Activated naive CD8-positive, alpha-beta T cell treated with anti-CD3 and anti-CD28 coated beads, Interleukin-2, amount 50 U/mL, for 24 hours (primary cell): ENCODE results near the gene ASAP2.

ENCODE experiments used
- ATAC-seq: fragments of 150-1000 bp; cut with Tn5 transposase; one replicate; pipeline ENCODE4 v1.10.0; 2021
- DNase-seq: peaks from one replicate; pipeline ENCODE4 v3.0.0; 2021
- H3K27ac Mint-ChIP-seq: one replicate; pipeline ENCODE4 v1.8.0; 2021; ENCODE audit warnings: mild to moderate bottlenecking, mixed read lengths
- H3K27me3 Mint-ChIP-seq: one replicate; pipeline ENCODE4 v1.8.0; 2021; ENCODE audit warnings: mixed read lengths
- H3K36me3 Mint-ChIP-seq: one replicate; pipeline ENCODE4 v1.8.0; 2021; ENCODE audit warnings: low read depth, mixed read lengths
- H3K4me1 Mint-ChIP-seq: one replicate; pipeline ENCODE4 v1.8.0; 2021; ENCODE audit warnings: mixed read lengths
- H3K4me3 Mint-ChIP-seq: one replicate; pipeline ENCODE4 v1.8.0; 2021; ENCODE audit warnings: mild to moderate bottlenecking, moderate library complexity, mixed read lengths
- H3K9me3 Mint-ChIP-seq: one replicate; pipeline ENCODE4 v1.8.0; 2021; ENCODE audit warnings: mixed read lengths

Gene ASAP2

DNA sequence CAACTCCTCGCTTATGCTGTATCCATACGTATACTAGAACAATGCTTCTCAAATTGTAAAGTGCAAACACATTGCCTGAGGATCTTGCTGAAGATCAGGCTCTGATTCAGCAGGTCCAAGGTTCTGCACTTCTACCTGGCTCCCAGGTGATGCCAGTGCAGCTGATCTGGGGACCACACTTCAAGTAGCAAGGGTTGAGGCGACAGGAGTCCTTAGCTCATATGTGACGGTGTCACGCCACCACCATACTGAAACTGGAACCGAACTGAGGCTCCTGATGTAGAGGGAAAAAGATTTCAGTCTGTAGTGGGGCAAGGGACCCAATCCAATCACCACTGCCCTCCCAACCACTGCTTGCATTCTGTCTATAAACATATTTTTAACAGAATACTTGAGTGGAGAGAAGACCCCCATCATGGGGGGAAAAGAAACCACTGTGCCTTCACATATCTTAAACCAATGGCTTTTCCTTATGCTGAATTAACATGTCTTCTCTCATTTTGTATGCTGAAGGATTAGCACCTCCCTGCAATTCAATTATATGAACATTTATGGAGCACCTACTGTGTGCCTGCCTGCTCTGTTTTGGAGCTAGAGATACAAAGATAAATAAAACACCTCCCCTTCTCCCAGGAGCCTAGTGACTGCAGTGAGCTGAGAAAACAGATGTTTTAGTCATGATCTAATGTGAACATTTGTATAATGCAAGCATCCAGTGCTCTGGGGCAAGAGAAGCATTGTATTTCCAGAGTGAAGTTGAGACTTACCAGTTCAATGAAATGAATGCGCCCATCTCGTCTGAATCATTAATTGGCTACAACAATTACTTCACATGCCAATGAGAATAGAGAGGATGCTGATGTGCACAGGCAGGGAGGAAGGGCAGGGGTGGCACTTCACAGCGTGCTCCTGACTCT is 6.6 kb upstream of the ASAP2 start:
- H3K4me3 Mint-ChIP-seq: no peak overlapping the region
- ATAC-seq (no peak), DNase-seq (no peak)
- H3K4me1 Mint-ChIP-seq: no peaks in the 10 kb centered on the region
- no peaks in the 10 kb centered on the region for H3K36me3 Mint-ChIP-seq
- H3K27ac Mint-ChIP-seq: no peak overlapping the region
- no peaks in the 10 kb centered on the region for H3K9me3 Mint-ChIP-seq
- peaks cover 40% of the 10 kb centered on the region for H3K27me3 Mint-ChIP-seq

DNA sequence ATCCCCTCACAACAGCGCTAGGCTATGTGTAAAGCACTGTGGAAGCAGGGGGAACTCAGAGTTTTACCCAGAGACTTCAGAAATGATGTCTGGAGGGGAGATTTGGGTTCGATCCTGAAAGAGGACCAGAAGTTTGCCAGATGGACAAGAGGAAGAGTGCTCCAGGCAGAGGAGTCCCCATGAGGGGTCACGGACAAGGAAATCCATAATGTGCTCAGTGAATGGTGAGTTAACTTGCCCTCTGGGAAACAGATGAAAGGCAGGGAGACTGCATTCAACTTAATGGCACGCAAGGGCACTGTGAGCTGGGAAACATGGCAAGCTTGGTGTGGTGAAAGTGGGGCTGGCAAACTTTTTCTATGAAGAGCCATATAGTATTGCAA is 6.0 kb upstream of the ASAP2 start:
- Mint-ChIP-seq H3K27me3 (peaks cover 44% of the 10 kb centered on the region), H3K4me1 (no peaks in the 10 kb centered on the region), H3K36me3 (no peaks in the 10 kb centered on the region), H3K27ac (no peak overlapping the region), H3K9me3 (no peaks in the 10 kb centered on the region), H3K4me3 (no peak overlapping the region)
- DNase-seq (no peak), ATAC-seq (no peak)

DNA sequence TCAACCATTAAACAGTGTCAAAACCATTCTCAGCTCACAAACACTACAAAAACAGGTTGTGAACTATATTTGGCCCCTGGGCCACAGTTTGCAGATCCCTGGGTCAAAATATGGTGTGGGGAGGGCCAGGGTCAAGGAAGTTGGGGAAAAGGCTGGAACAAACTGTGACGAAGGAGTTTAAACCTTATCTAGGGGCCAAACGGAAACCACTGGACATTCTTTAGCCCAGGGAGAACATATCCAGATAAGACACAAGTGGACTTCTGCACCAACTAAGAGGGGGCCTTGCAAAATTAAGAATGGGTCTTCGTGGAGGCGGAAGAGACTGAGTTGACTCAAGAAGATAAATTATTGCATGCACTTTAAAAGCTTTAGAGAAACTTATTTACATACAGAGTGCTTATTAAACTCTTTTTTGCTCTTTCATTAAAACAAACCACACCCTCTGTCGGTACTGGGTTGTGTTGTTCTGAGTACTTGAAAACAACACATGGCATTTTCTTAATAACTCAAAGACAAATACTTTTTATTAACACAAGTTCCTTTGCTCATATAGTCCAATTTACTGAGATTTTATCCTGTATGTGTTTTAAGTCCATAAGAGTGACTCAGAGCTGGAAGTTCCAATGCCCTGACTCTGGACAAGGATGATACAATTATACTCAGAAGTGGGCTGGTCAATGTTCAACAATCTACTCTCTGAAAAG is 5.3 kb upstream of the ASAP2 start:
- Mint-ChIP-seq H3K36me3 (no peaks in the 10 kb centered on the region), H3K9me3 (no peaks in the 10 kb centered on the region), H3K4me3 (no peak overlapping the region), H3K4me1 (peaks cover 4% of the 10 kb centered on the region), H3K27ac (no peak overlapping the region), H3K27me3 (peaks cover 49% of the 10 kb centered on the region)
- DNase-seq (no peak), ATAC-seq (no peak)

- DNase-seq: no peak
- H3K27ac Mint-ChIP-seq: no peak overlapping the region
These were observed 3.6 kb upstream of the ASAP2 start for GRCh38 chr2:9203006-9203405.

DNA sequence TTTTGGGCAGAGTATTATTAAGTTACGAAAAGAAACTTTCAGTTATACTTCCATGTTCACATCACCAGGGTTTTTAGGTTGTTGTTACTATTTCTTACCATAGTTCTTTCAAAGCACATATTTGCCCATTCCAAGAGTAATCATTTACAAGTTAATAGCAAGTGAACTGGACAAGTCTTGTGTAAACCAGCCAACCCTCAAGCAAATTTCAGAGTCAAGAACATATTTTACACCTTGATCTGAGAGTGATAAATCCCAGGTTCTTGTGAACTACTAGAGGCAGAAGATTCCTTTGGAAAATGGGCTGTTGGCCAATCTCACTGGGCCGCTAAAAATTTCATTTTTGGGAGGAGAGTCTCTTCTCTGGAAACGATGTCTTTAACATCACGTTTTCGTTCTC is 2.7 kb upstream of the ASAP2 start:
- no peak overlapping the region for H3K4me3 Mint-ChIP-seq
- no peaks in the 10 kb centered on the region for H3K9me3 Mint-ChIP-seq
- H3K36me3 Mint-ChIP-seq: no peaks in the 10 kb centered on the region
- DNase-seq: no peak
- peaks cover 8% of the 10 kb centered on the region for H3K4me1 Mint-ChIP-seq
- no peak for ATAC-seq
- H3K27me3 Mint-ChIP-seq: peaks cover 47% of the 10 kb centered on the region
- no peak overlapping the region for H3K27ac Mint-ChIP-seq

More at GRCh38 chr2:9203006-9203405, 3.6 kb upstream of the ASAP2 start:
- Mint-ChIP-seq H3K27me3 (peaks cover 44% of the 10 kb centered on the region), H3K36me3 (no peaks in the 10 kb centered on the region), H3K4me1 (peaks cover 7% of the 10 kb centered on the region), H3K4me3 (no peak overlapping the region), H3K9me3 (no peaks in the 10 kb centered on the region)
- no peak for ATAC-seq

DNA sequence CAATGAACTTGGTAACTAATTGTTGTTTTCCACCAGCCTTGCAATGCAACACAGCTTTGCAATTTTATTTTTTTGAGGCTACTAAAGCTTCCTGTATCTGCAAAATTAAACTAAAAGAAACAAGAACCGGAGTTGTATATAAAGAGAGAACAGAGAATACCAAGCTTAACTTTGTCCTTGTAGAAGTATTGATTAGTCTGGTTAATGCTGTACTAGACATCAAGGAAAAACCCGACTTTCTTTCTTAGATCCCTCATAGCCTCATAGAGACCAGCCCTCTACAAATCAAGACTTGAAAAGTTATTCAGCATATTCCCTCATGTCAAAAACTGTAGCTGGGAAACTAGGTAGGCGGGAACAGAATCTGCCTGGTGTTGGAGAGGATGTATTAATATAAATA is 1.7 kb upstream of the ASAP2 start:
- ATAC-seq (no peak), DNase-seq (no peak)
- no peak overlapping the region for H3K4me3 Mint-ChIP-seq
- no peak overlapping the region for H3K27ac Mint-ChIP-seq
- H3K36me3 Mint-ChIP-seq: no peaks in the 10 kb centered on the region
- H3K9me3 Mint-ChIP-seq: no peaks in the 10 kb centered on the region
- H3K27me3 Mint-ChIP-seq: peaks cover 49% of the 10 kb centered on the region
- H3K4me1 Mint-ChIP-seq: peaks cover 8% of the 10 kb centered on the region

DNA sequence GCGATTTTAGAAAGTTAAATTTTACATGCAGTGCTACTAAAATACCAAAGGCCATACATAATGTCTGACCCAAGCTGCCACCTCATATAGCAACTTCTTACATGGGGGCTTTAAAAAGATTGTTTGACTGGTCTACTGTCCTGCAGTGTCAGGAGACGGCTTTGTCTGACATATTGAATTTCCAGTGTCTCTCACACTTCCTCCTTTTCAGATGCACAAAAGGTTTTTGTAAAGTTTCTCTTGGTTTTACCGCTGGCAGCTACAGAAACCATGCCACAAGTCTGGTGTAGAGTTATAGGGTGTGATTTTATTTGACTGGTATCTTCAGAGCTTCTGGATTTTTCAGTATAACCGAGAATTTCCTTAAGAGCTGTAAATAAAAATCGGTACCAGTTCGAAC is 1.1 kb upstream of the ASAP2 start:
- Mint-ChIP-seq H3K36me3 (no peaks in the 10 kb centered on the region), H3K9me3 (no peaks in the 10 kb centered on the region), H3K4me3 (peak overlapping the region; percentile 61), H3K4me1 (peaks cover 8% of the 10 kb centered on the region), H3K27me3 (peaks cover 51% of the 10 kb centered on the region), H3K27ac (no peak overlapping the region)
- ATAC-seq (no peak), DNase-seq (no peak)

- Mint-ChIP-seq H3K27ac (no peak overlapping the region), H3K4me1 (peaks cover 8% of the 10 kb centered on the region), H3K27me3 (peaks cover 48% of the 10 kb centered on the region), H3K36me3 (no peaks in the 10 kb centered on the region), H3K4me3 (no peak overlapping the region), H3K9me3 (no peaks in the 10 kb centered on the region)
- ATAC-seq (no peak), DNase-seq (peak; percentile 8)
These were observed 504 bp downstream of the ASAP2 start for GRCh38 chr2:9206991-9207640.

DNA sequence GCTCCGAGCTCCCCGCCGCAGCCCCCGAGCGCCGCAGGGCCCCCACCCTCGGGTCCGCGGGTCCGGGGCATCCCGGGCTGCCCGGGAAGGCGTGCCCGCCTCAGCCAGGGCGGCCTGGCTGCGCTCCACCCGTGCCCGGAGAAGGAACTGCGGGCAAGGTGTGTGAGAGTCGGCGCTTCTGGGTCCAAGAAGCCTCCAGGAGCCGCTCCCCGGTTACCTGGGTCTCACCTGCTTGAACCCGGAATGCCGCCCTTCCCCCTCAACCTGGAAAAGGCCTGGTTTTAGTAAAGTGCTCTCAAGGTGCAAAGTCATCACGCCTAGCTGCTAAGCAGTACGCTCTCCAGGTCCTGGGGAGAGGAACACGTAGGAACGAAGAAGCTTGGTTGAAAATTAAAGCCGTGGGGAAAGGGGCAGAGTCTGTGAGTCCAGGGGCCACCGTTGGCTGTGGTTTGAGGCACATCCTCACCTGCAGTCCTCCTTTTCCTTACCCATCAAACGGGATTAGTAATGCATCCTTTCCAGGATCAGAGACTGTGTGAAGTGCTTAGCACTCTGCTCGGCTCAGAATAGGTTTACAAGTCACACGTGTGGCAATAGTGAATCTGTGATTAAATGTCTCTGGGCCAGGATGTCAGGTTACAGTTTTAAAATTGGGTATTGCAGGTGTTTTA is 1.2 kb downstream of the ASAP2 start:
- H3K36me3 Mint-ChIP-seq: no peaks in the 10 kb centered on the region
- H3K9me3 Mint-ChIP-seq: no peaks in the 10 kb centered on the region
- DNase-seq (no peak), ATAC-seq (peak; percentile 20)
- peaks cover 48% of the 10 kb centered on the region for H3K27me3 Mint-ChIP-seq
- peak overlapping the region; percentile 38 for H3K4me3 Mint-ChIP-seq
- H3K27ac Mint-ChIP-seq: no peak overlapping the region
- H3K4me1 Mint-ChIP-seq: peaks cover 8% of the 10 kb centered on the region

DNA sequence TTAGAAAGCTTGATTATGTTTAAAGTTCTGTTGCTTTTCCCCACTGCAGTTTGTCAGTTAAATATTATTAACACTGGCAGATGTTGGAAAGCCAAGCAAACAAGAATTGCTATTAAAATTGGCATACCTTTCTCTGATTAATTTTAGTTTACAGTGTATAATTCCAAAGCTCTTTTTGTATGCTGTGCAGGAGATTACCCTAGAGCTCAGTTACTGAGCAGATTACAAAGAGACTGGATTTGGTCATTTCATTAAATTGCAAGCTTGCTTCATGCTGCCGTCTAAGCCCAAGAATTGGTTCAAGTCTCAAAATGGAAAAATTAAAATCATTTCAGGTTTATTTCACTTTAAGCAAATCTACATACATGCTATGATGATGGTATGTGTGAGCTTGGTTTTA is 2.3 kb downstream of the ASAP2 start:
- H3K4me3 Mint-ChIP-seq: no peak overlapping the region
- peaks cover 8% of the 10 kb centered on the region for H3K4me1 Mint-ChIP-seq
- peaks cover 51% of the 10 kb centered on the region for H3K27me3 Mint-ChIP-seq
- no peaks in the 10 kb centered on the region for H3K36me3 Mint-ChIP-seq
- no peaks in the 10 kb centered on the region for H3K9me3 Mint-ChIP-seq
- no peak overlapping the region for H3K27ac Mint-ChIP-seq
- ATAC-seq (no peak), DNase-seq (no peak)

- Mint-ChIP-seq H3K27ac (no peak overlapping the region), H3K27me3 (peaks cover 45% of the 10 kb centered on the region), H3K9me3 (no peaks in the 10 kb centered on the region), H3K4me3 (no peak overlapping the region), H3K4me1 (peaks cover 8% of the 10 kb centered on the region), H3K36me3 (no peaks in the 10 kb centered on the region)
- no peak for DNase-seq
- no peak for ATAC-seq
These were observed 3.4 kb downstream of the ASAP2 start for GRCh38 chr2:9210030-9210429.

DNA sequence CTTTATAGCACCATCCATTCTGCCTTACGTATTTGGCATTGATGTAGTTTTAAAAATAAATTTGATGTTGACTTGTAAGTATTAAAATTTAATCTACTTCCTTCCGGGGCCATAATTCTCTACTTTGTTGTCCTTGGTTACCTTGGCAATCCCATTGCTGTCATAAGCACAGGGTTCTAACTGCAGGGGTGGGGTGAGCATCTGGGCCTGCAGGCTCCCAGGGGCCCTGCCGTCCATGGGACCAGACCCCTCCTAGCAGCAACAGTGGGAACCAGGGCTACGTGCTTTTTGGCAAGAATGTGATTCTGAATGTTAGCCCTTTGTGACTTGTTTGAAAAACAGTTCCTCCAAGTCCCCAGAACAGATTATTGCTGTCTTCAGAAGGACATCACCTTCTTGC is 4.9 kb downstream of the ASAP2 start:
- H3K27ac Mint-ChIP-seq: no peak overlapping the region
- H3K36me3 Mint-ChIP-seq: no peaks in the 10 kb centered on the region
- H3K4me1 Mint-ChIP-seq: peaks cover 4% of the 10 kb centered on the region
- DNase-seq: no peak
- H3K9me3 Mint-ChIP-seq: no peaks in the 10 kb centered on the region
- ATAC-seq: no peak
- no peak overlapping the region for H3K4me3 Mint-ChIP-seq
- H3K27me3 Mint-ChIP-seq: peaks cover 36% of the 10 kb centered on the region

DNA sequence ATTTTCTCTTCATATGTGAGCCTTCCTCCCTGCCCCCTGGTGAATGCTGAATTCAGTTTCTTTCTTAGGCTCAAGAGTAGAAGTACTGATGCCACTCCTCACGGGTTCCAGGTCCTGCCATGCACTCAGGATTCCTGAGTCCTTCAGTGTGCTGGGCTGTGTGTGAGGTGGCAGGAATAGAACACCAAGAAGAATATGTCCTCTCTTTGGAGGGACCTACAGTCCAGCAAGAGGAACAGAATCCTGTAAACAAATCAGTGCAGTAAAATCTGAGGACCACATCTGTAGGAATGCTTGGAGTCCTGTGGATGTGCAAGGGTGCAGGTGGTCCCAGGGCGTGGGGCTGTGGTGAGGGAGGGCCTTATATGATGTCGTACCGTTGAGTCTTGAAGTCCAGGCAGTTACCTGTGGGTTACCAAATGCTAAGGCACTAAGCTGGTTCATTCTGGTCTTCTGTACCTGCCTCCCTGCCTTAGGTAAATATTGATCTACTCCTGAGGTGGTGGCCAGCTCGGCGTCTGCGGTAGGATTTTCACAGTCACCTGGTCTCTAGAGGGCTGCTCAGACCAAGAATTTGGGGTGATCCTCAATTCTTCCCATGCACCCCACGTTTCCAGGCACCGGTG is 5.5 kb downstream of the ASAP2 start:
- no peak overlapping the region for H3K4me3 Mint-ChIP-seq
- H3K27me3 Mint-ChIP-seq: peaks cover 36% of the 10 kb centered on the region
- H3K4me1 Mint-ChIP-seq: peaks cover 4% of the 10 kb centered on the region
- H3K9me3 Mint-ChIP-seq: no peaks in the 10 kb centered on the region
- DNase-seq (no peak), ATAC-seq (no peak)
- H3K27ac Mint-ChIP-seq: no peak overlapping the region
- H3K36me3 Mint-ChIP-seq: no peaks in the 10 kb centered on the region
